GM21825 (cell line): Measurements from ENCODE around the gene EIF4H.
A peak's percentile ranks its signal among the peaks of the same experiment; 100 is the strongest.
"Not testable (repeated sequence)": the region's sequence is repeated elsewhere in the genome, so short reads cannot be mapped to it uniquely, and the experiment has no call there.

Experiments
- ATAC-seq: cut with Tn5 transposase; IDR thresholded peaks from one replicate; pipeline ENCODE4 v1.9.1; 2021; ENCODE audit warnings: mild to moderate bottlenecking, moderate library complexity; ENCODE audit not compliant: unreplicated experiment

EIF4H gene

GRCh38 chr7:74174606-74175082 is 488 bp downstream of the EIF4H start:
- ATAC-seq, result peak; percentile 17

DNA sequence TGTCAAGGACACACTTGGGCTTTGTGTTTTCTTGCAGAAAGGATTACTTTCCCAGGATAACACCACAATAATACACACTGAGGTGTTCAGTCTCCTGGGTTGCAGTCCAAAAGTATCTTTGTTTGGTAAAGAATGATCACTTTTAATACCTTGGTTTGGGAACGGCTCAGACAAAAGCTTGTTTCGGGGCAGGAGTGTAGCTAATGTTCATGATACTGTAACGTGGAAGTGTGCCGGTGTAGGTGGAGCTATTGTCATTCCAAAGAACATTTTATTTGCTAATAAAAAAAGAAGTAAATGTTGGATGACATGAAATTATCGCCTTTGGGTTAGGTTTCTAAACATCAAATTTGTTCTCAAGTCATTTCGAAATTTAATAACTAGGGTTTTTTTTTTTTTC is 1.2 kb downstream of the EIF4H start:
- no peak for ATAC-seq

- no peak for ATAC-seq
Measured at GRCh38 chr7:74176555-74176954, 2.4 kb downstream of the EIF4H start.

DNA sequence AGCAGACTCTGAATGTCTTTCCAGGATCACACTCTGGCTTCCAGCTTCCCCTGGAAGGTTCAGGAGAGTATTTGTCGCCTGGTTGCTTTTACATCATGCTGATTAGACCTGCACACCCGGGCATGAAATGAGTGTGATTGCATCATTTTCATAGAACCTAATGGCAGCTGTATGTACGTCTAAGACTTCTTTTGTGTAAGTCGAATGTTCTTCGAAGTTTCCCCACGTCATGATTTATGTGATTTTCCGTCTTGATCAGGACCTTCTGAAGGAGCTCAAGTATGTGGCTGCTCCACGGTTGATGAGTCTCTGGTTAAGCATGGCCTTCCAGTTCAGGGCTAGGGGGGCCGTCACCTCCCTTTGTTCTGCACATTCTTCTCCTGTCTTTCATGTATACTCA is 4.5 kb downstream of the EIF4H start:
- ATAC-seq, result no peak

GRCh38 chr7:74179935-74180604 is 5.9 kb downstream of the EIF4H start:
- no peak for ATAC-seq

DNA sequence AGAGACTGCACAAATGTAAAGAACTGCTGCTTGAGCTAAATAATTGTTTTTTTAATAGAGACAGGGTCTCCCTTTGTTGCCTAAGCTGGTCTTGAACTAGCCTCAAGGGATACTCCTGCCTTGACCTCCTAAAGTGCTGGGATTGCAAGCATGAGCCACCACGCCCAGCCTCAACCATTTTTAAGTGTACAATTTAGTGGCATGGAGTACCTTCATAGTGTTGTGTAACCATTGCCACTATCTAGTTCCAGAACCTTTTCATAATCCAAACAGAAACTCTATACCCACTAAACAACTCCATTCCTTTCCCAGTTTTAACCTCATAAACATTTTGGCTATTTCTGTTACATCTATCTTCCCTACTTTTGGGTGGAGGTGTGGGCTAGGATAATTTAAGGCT is 6.7 kb downstream of the EIF4H start:
- ATAC-seq, result no peak

GRCh38 chr7:74181821-74182220 is 7.7 kb downstream of the EIF4H start:
- no peak for ATAC-seq

- no peak for ATAC-seq
Measured at GRCh38 chr7:74182453-74183090, 8.4 kb downstream of the EIF4H start.

- no peak for ATAC-seq
Measured at GRCh38 chr7:74183142-74183541, 9.0 kb downstream of the EIF4H start.

DNA sequence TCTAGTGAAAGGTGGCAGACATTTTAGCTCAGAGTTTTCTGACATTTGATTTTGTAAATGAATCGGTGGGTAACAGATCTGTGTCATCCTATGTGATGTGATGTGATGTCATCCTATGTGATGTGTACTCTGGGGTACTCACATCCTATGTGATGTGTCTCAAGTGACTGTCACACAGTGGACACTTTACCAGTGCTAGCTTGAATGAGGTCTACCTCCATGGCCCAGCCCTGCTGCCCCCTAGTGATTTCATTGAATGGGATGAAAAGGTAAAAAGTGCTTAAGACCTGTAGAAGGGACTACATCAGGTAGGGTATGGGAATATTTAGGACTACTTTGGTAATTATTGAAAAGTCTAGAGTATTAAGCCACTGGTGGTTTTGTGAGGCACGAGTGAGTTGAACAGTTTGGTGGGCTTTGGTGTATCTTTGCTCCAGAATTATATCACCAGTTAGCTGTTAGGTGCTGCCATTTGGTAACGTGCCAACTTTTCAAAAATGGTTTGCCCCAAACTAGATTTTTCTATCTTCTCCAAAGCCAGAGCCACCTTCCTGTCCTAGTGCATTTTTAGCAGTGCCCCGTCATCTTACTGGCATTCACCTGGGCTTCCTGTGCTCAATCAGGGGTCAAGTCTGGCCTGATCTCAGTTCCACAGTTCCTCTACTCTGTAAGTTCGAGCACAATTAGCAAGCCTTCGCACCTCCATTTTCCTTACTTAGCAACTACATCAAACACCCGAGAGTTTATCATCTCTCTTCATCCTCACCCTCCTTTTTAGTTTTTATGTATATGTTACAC is 9.7 kb downstream of the EIF4H start:
- no peak for ATAC-seq

- ATAC-seq, result no peak
Measured at GRCh38 chr7:74185016-74185415, 10.9 kb downstream of the EIF4H start.

DNA sequence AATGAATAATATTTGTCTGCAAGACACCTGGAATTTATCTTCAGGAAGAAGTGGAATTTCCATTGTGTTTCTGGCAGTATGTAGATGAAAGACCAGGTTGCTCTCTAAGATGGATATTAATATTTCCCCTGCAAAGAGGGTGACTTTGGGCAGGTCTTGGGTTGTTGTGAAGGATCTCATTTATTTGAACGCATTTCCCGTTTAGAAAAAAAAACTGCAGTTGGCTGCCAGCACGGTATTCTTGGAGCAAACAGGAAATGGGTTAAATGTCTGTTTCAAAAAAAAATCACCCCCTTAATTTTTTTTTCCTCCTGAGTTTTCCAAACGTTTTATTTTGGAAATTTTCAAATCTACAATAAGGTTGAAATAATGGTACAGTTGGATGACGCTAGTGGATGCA is 11.5 kb downstream of the EIF4H start:
- no peak for ATAC-seq

- ATAC-seq, result no peak
Measured at GRCh38 chr7:74187915-74188675, 13.9 kb downstream of the EIF4H start.

DNA sequence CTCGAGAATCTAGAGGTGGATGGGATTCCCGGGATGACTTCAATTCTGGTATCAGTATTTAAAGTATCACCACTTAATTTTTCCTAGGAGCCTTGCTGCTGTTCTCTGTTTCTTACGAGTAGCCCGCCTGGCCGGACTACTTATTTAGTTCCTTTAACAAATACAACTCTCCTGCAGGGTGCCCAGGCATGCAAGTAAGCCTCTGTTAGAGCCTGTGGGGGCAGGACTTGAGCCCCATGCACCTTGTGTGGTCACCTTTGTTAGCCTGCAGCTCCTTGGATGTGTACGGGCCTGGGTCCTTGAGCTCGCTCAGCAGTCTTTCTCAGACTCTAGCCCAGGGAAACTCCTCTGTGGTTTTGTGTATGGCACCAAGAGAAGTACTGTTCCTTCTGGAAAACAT is 16.1 kb downstream of the EIF4H start:
- no peak for ATAC-seq

DNA sequence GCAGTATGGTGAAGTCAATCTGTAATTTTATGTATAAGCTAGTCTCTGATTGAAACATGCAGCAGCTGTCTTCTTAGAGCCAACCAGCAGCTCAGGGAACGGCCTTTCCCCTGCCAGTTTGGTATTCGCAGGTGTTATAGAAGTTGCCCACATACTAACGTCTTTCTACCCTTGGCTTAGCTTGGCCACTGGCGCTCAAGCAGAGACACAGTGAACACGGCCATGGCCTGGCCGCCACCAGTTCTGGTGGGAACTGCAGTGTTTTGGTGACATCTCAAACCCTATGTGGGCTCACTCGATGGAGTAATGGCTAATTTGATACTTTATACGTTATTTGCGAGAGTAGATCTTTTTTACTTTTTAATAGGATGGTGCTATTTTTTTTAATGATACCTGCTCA is 17.1 kb downstream of the EIF4H start:
- ATAC-seq, result no peak

DNA sequence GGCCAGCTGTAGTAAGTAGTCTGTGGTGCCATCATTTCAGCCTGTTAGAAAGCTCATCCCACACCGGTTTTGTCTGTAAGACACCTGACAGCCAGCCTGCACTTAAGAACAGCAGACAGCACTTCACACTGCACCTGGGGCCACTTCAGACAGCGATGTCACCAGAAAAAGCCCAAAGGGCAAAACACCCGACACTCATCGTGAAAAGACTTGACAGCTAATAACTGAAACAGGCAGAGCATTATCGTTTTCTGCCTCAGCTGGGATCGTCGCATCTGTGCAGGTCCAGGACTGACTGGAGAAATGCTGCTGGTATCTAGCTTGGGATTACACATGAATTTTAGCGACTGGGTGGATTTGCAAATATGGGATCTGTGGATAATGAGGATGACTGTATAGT is 18.9 kb downstream of the EIF4H start:
- ATAC-seq, result no peak

GRCh38 chr7:74193913-74194312 is 19.8 kb downstream of the EIF4H start:
- ATAC-seq, result no peak

DNA sequence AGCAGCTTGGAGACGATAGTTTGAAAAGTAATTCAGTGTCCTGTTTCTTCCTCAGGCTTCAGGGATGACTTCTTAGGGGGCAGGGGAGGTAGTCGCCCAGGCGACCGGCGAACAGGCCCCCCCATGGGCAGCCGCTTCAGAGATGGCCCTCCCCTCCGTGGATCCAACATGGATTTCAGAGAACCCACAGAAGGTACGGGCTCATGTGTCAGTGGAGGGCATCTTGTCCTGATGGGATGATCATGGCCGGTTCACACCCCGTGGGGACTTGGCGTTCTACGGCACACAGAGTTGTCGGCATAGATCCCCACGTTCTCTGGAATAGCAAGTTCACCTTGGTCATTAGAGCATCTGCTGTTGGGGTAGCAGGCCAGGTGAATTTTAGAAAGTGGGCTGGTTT is 20.5 kb downstream of the EIF4H start:
- no peak for ATAC-seq

DNA sequence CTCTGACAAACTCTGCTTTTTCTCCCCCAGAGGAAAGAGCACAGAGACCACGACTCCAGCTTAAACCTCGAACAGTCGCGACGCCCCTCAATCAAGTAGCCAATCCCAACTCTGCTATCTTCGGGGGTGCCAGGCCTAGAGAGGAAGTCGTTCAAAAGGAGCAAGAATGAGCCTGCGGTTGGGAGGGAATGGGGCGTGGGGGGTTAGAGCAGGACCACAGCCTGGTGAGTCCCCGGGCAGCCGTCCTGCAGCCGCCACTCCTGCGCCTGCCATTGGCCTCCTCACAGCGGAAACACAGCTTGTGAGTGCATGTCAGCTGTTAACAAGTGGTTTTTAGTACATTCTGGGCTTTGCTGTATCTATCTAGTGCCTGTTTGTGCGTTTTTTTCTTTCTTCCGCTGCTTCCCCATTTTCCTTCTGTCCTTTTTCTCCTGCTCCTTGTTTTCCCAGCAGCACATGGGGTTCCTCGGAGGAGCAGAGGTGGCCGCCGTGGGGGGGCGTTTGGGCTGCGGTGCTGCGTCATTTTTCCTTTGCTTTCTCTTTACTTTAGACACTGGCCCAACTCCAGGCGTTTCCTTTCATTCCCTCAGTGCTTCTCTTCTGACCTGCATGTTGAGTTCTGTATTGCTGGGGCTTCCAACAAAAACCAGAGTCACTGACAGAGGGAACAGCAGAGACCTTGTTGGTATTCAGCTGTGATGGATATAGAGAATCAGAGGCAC is 21.1 kb downstream of the EIF4H start:
- ATAC-seq, result not testable (repeated sequence)

- not testable (repeated sequence) for ATAC-seq
Measured at GRCh38 chr7:74195968-74196654, 22.0 kb downstream of the EIF4H start.
